Heart left ventricle (tissue), 16 donors: Measurements from ENCODE around the gene SHF. TPM values are rescaled to one million over a fixed set of nuclear protein-coding genes. Genes with fewer than 3 reads are reported as not detected.
"Not testable (repeated sequence)": the region's sequence is repeated elsewhere in the genome, so short reads cannot be mapped to it uniquely, and the experiment has no call there.

ENCODE experiments used
- ATAC-seq, 4 donors: fragments of 200-7000 bp; cut with Tn5 transposase; one replicate each; pipeline ENCODE4 v1.9.1; 2020 to 2022; ENCODE audit warnings: moderate library complexity in 4 of 4, mild to moderate bottlenecking in 3 of 4, moderate number of reproducible peaks in 1 of 4
- DNase-seq, 5 donors: peaks; one replicate each; pipeline ENCODE4 v3.0.0-alpha.2; 2020
- H3K27ac ChIP-seq, 12 donors: fragments of 200-600 bp; sonication (generic) in 4 of 12; one replicate each; pipeline versions ENCODE4 v1.5.0 to v1.8.0; 2016 to 2022; ENCODE audit warnings: mild to moderate bottlenecking in 2 of 12
- H3K27me3 ChIP-seq, 9 donors: fragments of 200-600 bp; sonication (generic) in 2 of 9; one replicate each; pipeline versions ENCODE4 v1.5.1 to v1.8.0; 2016 to 2022; ENCODE audit warnings: mild to moderate bottlenecking in 3 of 9
- H3K36me3 ChIP-seq, 9 donors: fragments of 200-600 bp; sonication (generic) in 2 of 9; one replicate each; pipeline versions ENCODE4 v1.5.0 to v1.8.0; 2018 to 2022; ENCODE audit warnings: mild to moderate bottlenecking in 2 of 9
- H3K4me1 ChIP-seq, 12 donors: fragments of 200-600 bp; sonication (generic) in 4 of 12; one replicate each; pipeline versions ENCODE4 v1.5.0 to v1.8.0; 2016 to 2022; ENCODE audit warnings: mild to moderate bottlenecking in 3 of 12
- H3K4me3 ChIP-seq, 12 donors: fragments of 200-600 bp; sonication (generic) in 4 of 12; one replicate each; pipeline versions ENCODE4 v1.5.0 to v1.8.0; 2017 to 2022; ENCODE audit warnings: mild to moderate bottlenecking in 9 of 12, moderate library complexity in 4 of 12
- H3K9me3 ChIP-seq, 12 donors: fragments of 200-600 bp; sonication (generic) in 4 of 12; one replicate each; pipeline versions ENCODE4 v1.5.0 to v1.8.0; 2016 to 2022; ENCODE audit warnings: mild to moderate bottlenecking in 1 of 12
- CTCF ChIP-seq, 12 donors: fragments of 200-600 bp; sonication (generic) in 4 of 12; IDR thresholded peaks; one replicate each; pipeline versions ENCODE4 v1.5.0 to v1.8.0; 2018 to 2022; ENCODE audit warnings: antibody characterized with exemption in 12 of 12, mild to moderate bottlenecking in 5 of 12
- POLR2A ChIP-seq, 2 donors: fragments of 450-650 bp; IDR thresholded peaks; one replicate each; pipeline ENCODE4 v1.6.1; 2017; ENCODE audit warnings: antibody characterized with exemption in 2 of 2, mild to moderate bottlenecking in 2 of 2, moderate library complexity in 2 of 2
- WGBS, 4 donors: extraction: QIAGEN DNeasy Blood & Tissue Kit in 2 of 4; methylation state at CpG; one replicate each; pipeline versions ENCODE4 v1.1.5 to v1.1.7; 2013 to 2018; 5-methylcytosine and 5-hydroxymethylcytosine counted together
- intact Hi-C, 10 donors: fragments of 100-400 bp; cut with DNase I; formaldehyde crosslinking; loops; one replicate each; pipeline versions ENCODE4 v1.11.1 to v1.14.2; 2022
- polyA plus RNA-seq, 2 donors: library from polyadenylated mRNA; stranded (reverse); fragments of 200-250 nt; gene quantifications; one replicate each; pipeline ENCODE4 v1.2.3, GENCODE V29; 2013
- total RNA-seq, 9 donors: library from RNA; depleted of rRNA in 2 of 9; stranded (reverse); fragments of >200 nt in 2 of 9; fragmentation: NEBNext Ultra II Directional in 3 of 9; extraction: Animal tissue kit (Norgen Biotek cat#: 25700) in 3 of 9; gene quantifications; one replicate each; pipeline versions ENCODE4 v1.1.0 to v1.2.4, GENCODE V29; 2016 to 2023
- donor health status: ischemic (EF 13 %, LVEDD 7.1; RV severe dilation, severe dysfunction).
- donor health status: healthy with polysubstance abuse.
- donor health status: DM: no; HTN: yes; CAD: no.
- donor health status: DM: no; HTN: no; CAD: no.
- donor health status: ischemic (EF 25% LVEDD 6.9; RV normal size, moderate dysfunction).
- donor health status: ischemic (EF 25% LVEDD 5.7; RV mildly dilated, moderate dysfunction).
- donor health status: healthy.
- donor health status: DM: yes; HTN: yes; CAD: no.
- donor health status: ischemic (EF 35%, LVEDD 5.7; RV mildly dilated, moderate dysfunction).
- donor health status: nonischemic (EF 11% LVEDD 7.7; RV severe dilation, severe dysfunction).
- donor health status: DM: yes; HTN: yes; CAD: no.
- donor health status: PGD.
- donor health status: ischemic (EF 29% LVEDD 5.4; RV normal size, mild dysfunction).
- donor health status: nonischemic (EF 23%, LVEDD 6.1; RV moderate dilation, normal function).

SHF gene
- total and polyA plus RNA-seq, 11 donors, result 1.9 to 7.9 (median 3.9) TPM

- Histone ChIP-seq H3K9me3 (no peaks in the 10 kb centered on the region), H3K4me3 (no peak overlapping the region), H3K27ac (no peak overlapping the region), H3K36me3 (no peaks in the 10 kb centered on the region), H3K27me3 (peaks cover 0 to 42% (median 29%) of the 10 kb centered on the region in 9 donors), H3K4me1 (peaks cover 0 to 6% (median 2%) of the 10 kb centered on the region in 12 donors)
- ATAC-seq (no peak), DNase-seq (no peak)
- intact Hi-C loops, result no loop called here
- no peak for TF ChIP-seq POLR2A (IDR thresholded peaks at IDR 0.05)
- peak in 1 of 12 donors; percentile 10 for TF ChIP-seq CTCF (IDR thresholded peaks at IDR 0.05)
- WGBS, 4 donors, result 14 to 19% (median 18%) methylated on average over 10 of the region's 10 CpGs
Measured at GRCh38 chr15:45136378-45136764, 51.4 kb downstream of the SHF start.

- peaks cover 0 to 42% (median 29%) of the 10 kb centered on the region in 9 donors for H3K27me3 ChIP-seq
- H3K27ac ChIP-seq, result not testable (repeated sequence)
Measured at GRCh38 chr15:45135705-45136377, 51.9 kb downstream of the SHF start.

DNA sequence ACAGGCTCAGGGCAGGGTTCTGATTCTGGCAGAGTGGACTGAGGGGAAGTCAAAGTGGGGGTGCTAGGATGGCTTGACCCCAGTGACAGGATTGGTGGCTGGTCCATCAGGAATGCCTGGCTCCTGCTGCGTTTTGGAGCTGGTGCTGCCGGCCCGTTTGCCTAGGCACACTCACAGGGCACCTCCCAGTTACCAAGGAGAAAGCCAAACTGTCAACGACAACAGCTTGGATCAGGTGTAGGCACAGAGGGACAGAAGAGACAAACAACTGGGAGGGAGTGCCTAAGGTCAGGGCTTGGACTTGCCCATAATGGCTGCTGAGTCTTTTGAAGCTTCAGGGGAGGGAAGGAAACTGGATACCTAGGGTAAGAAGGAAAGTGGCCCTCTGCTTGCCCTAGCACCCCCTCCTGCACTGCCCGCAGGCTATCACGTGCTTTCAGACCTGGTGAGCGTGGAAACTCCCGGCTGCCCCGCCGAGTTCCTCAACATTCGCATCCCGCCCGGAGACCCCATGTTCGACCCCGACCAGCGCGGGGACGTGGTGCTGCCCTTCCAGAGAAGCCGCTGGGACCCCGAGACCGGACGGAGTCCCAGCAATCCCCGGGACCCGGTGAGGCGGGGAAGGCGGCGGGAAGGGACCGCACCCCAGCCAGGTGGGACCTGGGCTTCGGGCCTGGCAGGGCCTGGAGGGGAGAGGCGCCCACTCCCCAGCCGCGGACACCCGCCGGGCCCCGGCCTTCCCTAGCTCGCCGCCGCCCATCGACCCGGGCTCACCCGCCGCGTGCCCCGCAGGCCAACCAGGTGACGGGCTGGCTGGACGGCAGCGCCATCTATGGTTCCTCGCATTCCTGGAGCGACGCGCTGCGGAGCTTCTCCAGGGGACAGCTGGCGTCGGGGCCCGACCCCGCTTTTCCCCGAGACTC, 52.8 kb downstream of the SHF start:
- 6 to 22% (median 10%) methylated on average over 17 to 57 of the region's 57 CpGs for WGBS, 4 donors
- Histone ChIP-seq H3K4me3 (peak overlapping the region in 6 of 12 donors; percentile 6 to 31 (median 18)), H3K9me3 (no peaks in the 10 kb centered on the region), H3K27ac (no peak overlapping the region), H3K4me1 (peaks cover 0 to 8% (median 2%) of the 10 kb centered on the region in 12 donors), H3K27me3 (peaks cover 6 to 50% (median 36%) of the 10 kb centered on the region in 9 donors), H3K36me3 (no peaks in the 10 kb centered on the region)
- TF ChIP-seq POLR2A (IDR thresholded peaks at IDR 0.05) (no peak), CTCF (IDR thresholded peaks at IDR 0.05) (peak in 3 of 12 donors; percentile 12 to 35 (median 32))
- DNase-seq (peak in 1 of 5 donors; percentile 23), ATAC-seq (peak in 3 of 4 donors; percentile 34 to 60 (median 57))
- intact Hi-C loops, result no loop called here

More at GRCh38 chr15:45135705-45136377, 51.9 kb downstream of the SHF start:
- H3K9me3 ChIP-seq, H3K4me3 ChIP-seq, H3K4me1 ChIP-seq, H3K36me3 ChIP-seq, intact Hi-C loops: not testable (repeated sequence)
- DNase-seq (peak in 1 of 5 donors; percentile 0), ATAC-seq (peak in 1 of 4 donors; percentile 5)
- WGBS, 4 donors, result 11 to 19% (median 17%) methylated on average over 6 to 10 of the region's 37 CpGs

GRCh38 chr15:45134046-45134445, 53.7 kb downstream of the SHF start:
- ATAC-seq (no peak), DNase-seq (peak in 1 of 5 donors; percentile 10)
- no peaks in the 10 kb centered on the region for H3K9me3 ChIP-seq
- H3K27me3 ChIP-seq, result peaks cover 6 to 59% (median 45%) of the 10 kb centered on the region in 9 donors
- WGBS, 4 donors, result 87 to 93% (median 92%) methylated on average over 5 to 7 of the region's 7 CpGs
- H3K4me3 ChIP-seq, result no peak overlapping the region
- no peaks in the 10 kb centered on the region for H3K36me3 ChIP-seq
- H3K4me1 ChIP-seq, result peaks cover 0 to 17% (median 6%) of the 10 kb centered on the region in 12 donors
- intact Hi-C loops, result no loop called here
- TF ChIP-seq POLR2A (IDR thresholded peaks at IDR 0.05), result no peak
- TF ChIP-seq CTCF (IDR thresholded peaks at IDR 0.05), result no peak
- H3K27ac ChIP-seq, result no peak overlapping the region
